ENCODE results near the gene GPC6.

GRCh38 chr13:94303644-94304174 is 1077.1 kb downstream of the GPC6 start:
- no peak for TF ChIP-seq CTCF (IDR thresholded peaks at IDR 0.05; ENCODE audit: insufficient read depth, low read length)
- TF ChIP-seq REST (IDR thresholded peaks at IDR 0.05; ENCODE audit: insufficient replicate concordance, low read depth): no peak
- no peak for TF ChIP-seq POLR2AphosphoS5 (IDR thresholded peaks at IDR 0.05; ENCODE audit: low read depth)
- no peak for TF ChIP-seq GABPA (IDR thresholded peaks at IDR 0.05; ENCODE audit: low read depth)

Data from HL-60 (cell line).